ENCODE data around the gene CACNA1A.
"Not testable (repeated sequence)": the region's sequence is repeated elsewhere in the genome, so short reads cannot be mapped to it uniquely, and the experiment has no call there.

Gene CACNA1A

DNA sequence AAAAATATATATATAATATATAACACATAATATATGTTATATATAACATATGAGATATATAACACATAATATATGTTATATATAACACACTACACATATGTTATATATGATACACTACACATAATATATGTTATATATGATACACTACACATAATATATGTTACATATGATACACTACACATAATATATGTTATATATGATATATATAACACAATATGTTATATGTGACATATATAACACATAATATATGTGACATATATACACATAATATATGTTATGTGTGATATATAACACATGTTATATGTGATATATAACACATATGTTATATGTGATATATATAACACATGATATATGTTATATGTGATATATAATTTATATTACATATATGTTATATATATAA, 129.7 kb downstream of the CACNA1A start:
- ChIA-PET CTCF (no interaction called here), POLR2A (no interaction called here)
- DNase-seq (ENCODE audit: extremely low spot score): no peak
- TF ChIP-seq FOXK2 (IDR thresholded peaks at IDR 0.05): no peak
- TF ChIP-seq CTBP1 (IDR thresholded peaks at IDR 0.05; ENCODE audit: borderline replicate concordance): no peak
- no peak for TF ChIP-seq BHLHE40 (IDR thresholded peaks at IDR 0.05; ENCODE audit: borderline replicate concordance)
- no peak for TF ChIP-seq ARNT (IDR thresholded peaks at IDR 0.05)
- TF ChIP-seq FOXM1 (IDR thresholded peaks at IDR 0.05; ENCODE audit: borderline replicate concordance): no peak
- TF ChIP-seq SP1 (IDR thresholded peaks at IDR 0.05): no peak
- no peak for TF ChIP-seq NFRKB (IDR thresholded peaks at IDR 0.05)
- TF ChIP-seq, protein P1, sequence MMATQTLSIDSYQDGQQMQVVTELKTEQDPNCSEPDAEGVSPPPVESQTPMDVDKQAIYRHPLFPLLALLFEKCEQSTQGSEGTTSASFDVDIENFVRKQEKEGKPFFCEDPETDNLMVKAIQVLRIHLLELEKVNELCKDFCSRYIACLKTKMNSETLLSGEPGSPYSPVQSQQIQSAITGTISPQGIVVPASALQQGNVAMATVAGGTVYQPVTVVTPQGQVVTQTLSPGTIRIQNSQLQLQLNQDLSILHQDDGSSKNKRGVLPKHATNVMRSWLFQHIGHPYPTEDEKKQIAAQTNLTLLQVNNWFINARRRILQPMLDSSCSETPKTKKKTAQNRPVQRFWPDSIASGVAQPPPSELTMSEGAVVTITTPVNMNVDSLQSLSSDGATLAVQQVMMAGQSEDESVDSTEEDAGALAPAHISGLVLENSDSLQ (IDR thresholded peaks at IDR 0.05): no peak
- no peak for TF ChIP-seq SUZ12 (IDR thresholded peaks at IDR 0.05)
- no peak for TF ChIP-seq FOXA1 (IDR thresholded peaks at IDR 0.05)

DNA sequence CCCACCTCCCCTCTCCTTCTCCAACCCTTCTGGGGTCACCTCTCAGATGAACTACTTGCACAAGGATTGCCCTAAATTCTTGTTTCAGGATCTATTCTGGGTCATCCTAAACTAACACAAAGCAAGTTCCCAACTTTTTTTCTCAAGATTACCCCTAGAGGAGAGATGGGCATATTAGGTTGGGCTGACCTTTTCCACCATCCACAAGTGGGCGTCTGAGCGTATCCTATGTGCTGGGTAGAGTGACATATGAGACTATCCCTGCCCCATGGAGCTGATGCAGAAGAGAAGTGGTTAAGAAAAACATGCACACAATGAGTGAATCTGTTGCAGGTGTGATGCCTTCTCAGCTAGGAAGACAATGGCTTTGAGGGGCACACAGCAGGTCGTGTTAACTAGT, 132.7 kb downstream of the CACNA1A start:
- ChIA-PET CTCF (no interaction called here), POLR2A (no interaction called here)
- no peak for DNase-seq (ENCODE audit: extremely low spot score)
- no peak for TF ChIP-seq HDGF (IDR thresholded peaks at IDR 0.05; ENCODE audit: borderline replicate concordance)
- TF ChIP-seq FOXM1 (IDR thresholded peaks at IDR 0.05; ENCODE audit: borderline replicate concordance): no peak

DNA sequence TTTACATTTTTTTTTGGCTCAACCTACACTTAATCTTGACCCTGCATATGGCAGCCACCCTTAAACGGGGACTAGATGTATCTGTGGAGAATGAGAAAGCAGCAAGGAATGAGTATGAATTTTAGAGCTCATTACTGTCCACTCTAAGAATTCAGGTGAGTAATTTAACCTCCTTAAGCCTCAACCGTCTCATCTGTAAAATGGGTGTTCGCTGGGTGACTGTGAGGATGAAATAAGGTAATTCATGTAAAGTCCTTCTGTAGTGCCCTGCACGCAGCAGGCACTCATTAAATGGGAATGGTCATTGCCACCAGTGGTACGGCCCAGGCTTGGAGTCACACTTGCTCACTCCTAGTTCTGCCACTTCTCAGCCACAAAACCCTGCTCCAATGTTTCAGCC, 135.3 kb downstream of the CACNA1A start:
- ChIA-PET POLR2A (no interaction called here), CTCF (no interaction called here)
- TF ChIP-seq TARDBP (IDR thresholded peaks at IDR 0.05) (no peak), HDGF (IDR thresholded peaks at IDR 0.05; ENCODE audit: borderline replicate concordance) (no peak), NFRKB (IDR thresholded peaks at IDR 0.05) (no peak), FOXM1 (IDR thresholded peaks at IDR 0.05; ENCODE audit: borderline replicate concordance) (no peak), SP1 (IDR thresholded peaks at IDR 0.05) (no peak), ELF4 (IDR thresholded peaks at IDR 0.05) (no peak), L3MBTL2 (conservative IDR thresholded peaks at IDR 0.05) (no peak), SUZ12 (IDR thresholded peaks at IDR 0.05) (no peak), LEF1 (IDR thresholded peaks at IDR 0.05; ENCODE audit: borderline replicate concordance) (no peak), FOXK2 (IDR thresholded peaks at IDR 0.05) (no peak), ARNT (IDR thresholded peaks at IDR 0.05) (no peak), ZNF384 (IDR thresholded peaks at IDR 0.05) (no peak), FOXA1 (IDR thresholded peaks at IDR 0.05) (no peak), BHLHE40 (IDR thresholded peaks at IDR 0.05; ENCODE audit: borderline replicate concordance) (no peak)
- no peak for DNase-seq (ENCODE audit: extremely low spot score)

DNA sequence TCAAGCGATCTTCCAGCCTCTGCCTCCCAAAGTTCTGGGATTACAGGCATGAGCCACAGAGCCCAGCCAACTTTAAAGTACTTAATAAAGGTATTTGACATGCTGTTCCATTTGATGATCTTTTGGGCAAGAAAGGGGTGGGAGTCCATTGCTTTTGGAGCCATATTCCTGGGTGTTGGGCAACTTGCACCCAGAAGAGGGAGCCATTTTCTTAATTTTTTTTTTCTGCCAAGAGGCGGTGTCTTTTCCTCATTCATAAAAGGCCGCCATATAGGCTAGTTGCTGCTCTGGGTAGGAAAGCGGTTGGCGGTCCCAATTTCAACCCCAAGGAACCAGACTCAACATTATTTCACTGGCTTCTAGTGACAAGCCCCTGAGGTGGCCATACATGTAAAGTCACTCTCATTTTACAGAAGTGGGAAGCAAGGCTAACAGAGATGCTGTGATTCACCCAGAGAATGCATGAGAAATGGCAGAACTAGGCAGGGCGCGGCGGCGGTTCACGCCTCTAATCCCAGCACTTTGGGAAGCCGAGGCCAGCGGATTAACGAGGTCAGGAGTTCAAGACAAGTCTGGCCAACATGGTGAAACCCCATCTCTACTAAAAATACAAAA, 139.6 kb downstream of the CACNA1A start:
- TF ChIP-seq TARDBP (IDR thresholded peaks at IDR 0.05): no peak
- no peak for TF ChIP-seq ELF4 (IDR thresholded peaks at IDR 0.05)
- TF ChIP-seq SP1 (IDR thresholded peaks at IDR 0.05): no peak
- no peak for TF ChIP-seq SUZ12 (IDR thresholded peaks at IDR 0.05)
- ChIA-PET CTCF (interaction anchor here (0.7 kb wide), 1 partner anchor 125 kb away, joined by 4 read pairs; no protein-coding TSS in a partner anchor), POLR2A (no interaction called here)
- peak; percentile 45 for DNase-seq (ENCODE audit: extremely low spot score)

DNA sequence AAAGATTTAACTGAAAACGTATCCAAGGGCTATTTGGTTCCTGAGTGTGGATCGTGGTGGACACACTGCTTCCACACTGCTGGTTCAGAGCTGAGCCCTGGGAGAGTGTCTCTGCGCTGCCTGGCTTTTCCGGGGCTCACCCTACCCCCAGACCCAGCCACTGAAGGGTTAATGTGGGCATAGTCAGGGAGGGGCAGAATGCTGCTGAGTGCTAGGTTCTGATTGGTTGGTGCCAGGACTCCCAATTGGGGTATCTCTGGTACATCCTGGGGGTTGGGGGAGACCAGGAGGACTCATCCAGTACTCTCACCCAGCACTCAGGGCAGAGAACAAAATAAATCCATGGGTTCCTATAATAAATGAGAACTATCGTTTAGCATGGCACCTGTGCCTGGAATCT, 142.3 kb downstream of the CACNA1A start:
- TF ChIP-seq SUZ12 (IDR thresholded peaks at IDR 0.05) (no peak), BHLHE40 (IDR thresholded peaks at IDR 0.05; ENCODE audit: borderline replicate concordance) (no peak), NFRKB (IDR thresholded peaks at IDR 0.05) (no peak), SP1 (IDR thresholded peaks at IDR 0.05) (no peak), LEF1 (IDR thresholded peaks at IDR 0.05; ENCODE audit: borderline replicate concordance) (no peak), FOXK2 (IDR thresholded peaks at IDR 0.05) (no peak), L3MBTL2 (conservative IDR thresholded peaks at IDR 0.05) (no peak), CTBP1 (IDR thresholded peaks at IDR 0.05; ENCODE audit: borderline replicate concordance) (no peak), FOXM1 (IDR thresholded peaks at IDR 0.05; ENCODE audit: borderline replicate concordance) (no peak), HDGF (IDR thresholded peaks at IDR 0.05; ENCODE audit: borderline replicate concordance) (no peak), ZNF384 (IDR thresholded peaks at IDR 0.05) (no peak), FOXA1 (IDR thresholded peaks at IDR 0.05) (no peak), ARNT (IDR thresholded peaks at IDR 0.05) (no peak), ELF4 (IDR thresholded peaks at IDR 0.05) (no peak), TARDBP (IDR thresholded peaks at IDR 0.05) (no peak)
- TF ChIP-seq, protein P1 (IDR thresholded peaks at IDR 0.05): no peak
- ChIA-PET CTCF (no interaction called here), POLR2A (no interaction called here)
- no peak for DNase-seq (ENCODE audit: extremely low spot score)

DNA sequence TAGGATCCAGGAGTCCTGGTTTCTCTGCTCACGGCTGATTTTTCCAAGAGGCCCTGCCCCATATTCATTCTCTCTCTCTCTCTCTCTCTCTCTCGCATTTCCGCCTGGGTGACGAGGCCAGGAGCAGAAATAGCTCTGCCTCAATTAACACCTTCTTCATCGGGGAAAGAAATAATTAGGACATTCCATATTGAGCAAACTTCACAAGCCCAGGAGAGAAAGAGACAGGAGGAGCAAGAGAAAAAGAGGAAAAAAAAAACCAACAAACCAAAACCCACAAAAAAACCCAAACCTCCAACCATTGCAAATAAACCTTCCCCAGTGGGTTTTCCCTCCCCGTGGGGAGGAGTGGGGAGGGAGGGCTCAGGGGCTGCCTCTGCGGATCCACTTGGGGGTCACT, 143.0 kb downstream of the CACNA1A start:
- ChIA-PET CTCF (no interaction called here), POLR2A (no interaction called here)
- TF ChIP-seq NFRKB (IDR thresholded peaks at IDR 0.05): no peak
- no peak for TF ChIP-seq FOXM1 (IDR thresholded peaks at IDR 0.05; ENCODE audit: borderline replicate concordance)
- TF ChIP-seq HDGF (IDR thresholded peaks at IDR 0.05; ENCODE audit: borderline replicate concordance): no peak
- TF ChIP-seq ELF4 (IDR thresholded peaks at IDR 0.05): no peak
- no peak for TF ChIP-seq ARNT (IDR thresholded peaks at IDR 0.05)
- TF ChIP-seq CTBP1 (IDR thresholded peaks at IDR 0.05; ENCODE audit: borderline replicate concordance): no peak
- TF ChIP-seq FOXA1 (IDR thresholded peaks at IDR 0.05): no peak
- DNase-seq (ENCODE audit: extremely low spot score): no peak

DNA sequence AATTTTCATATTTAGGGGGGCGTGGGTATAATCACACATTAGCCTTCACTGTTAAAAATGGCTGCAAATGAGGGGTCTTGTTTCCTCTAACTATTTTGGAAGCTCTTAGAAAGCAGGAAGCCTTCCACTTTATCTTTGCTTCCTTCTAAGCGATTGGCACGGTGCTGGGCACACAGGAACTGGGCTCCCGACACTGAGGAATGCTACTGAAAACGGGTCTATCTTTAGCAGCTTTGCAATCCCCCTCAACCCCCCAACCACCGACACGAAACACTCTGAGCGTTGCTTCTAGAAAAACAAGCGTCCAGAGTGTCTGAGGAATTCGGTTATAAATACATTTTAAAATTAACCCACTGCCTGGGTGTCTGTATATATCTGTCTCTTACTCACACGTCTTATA, 143.6 kb downstream of the CACNA1A start:
- CTCF ChIA-PET: no interaction called here
- DNase-seq (ENCODE audit: extremely low spot score): no peak
- POLR2A ChIA-PET: no interaction called here
- TF ChIP-seq NFRKB (IDR thresholded peaks at IDR 0.05) (no peak), LEF1 (IDR thresholded peaks at IDR 0.05; ENCODE audit: borderline replicate concordance) (no peak), FOXK2 (IDR thresholded peaks at IDR 0.05) (no peak), FOXM1 (IDR thresholded peaks at IDR 0.05; ENCODE audit: borderline replicate concordance) (no peak), BHLHE40 (IDR thresholded peaks at IDR 0.05; ENCODE audit: borderline replicate concordance) (no peak), CTBP1 (IDR thresholded peaks at IDR 0.05; ENCODE audit: borderline replicate concordance) (no peak), HDGF (IDR thresholded peaks at IDR 0.05; ENCODE audit: borderline replicate concordance) (no peak), FOXA1 (IDR thresholded peaks at IDR 0.05) (no peak), ARNT (IDR thresholded peaks at IDR 0.05) (no peak), ZNF384 (IDR thresholded peaks at IDR 0.05) (no peak), TARDBP (IDR thresholded peaks at IDR 0.05) (no peak)
- TF ChIP-seq, protein P1 (IDR thresholded peaks at IDR 0.05): no peak

DNA sequence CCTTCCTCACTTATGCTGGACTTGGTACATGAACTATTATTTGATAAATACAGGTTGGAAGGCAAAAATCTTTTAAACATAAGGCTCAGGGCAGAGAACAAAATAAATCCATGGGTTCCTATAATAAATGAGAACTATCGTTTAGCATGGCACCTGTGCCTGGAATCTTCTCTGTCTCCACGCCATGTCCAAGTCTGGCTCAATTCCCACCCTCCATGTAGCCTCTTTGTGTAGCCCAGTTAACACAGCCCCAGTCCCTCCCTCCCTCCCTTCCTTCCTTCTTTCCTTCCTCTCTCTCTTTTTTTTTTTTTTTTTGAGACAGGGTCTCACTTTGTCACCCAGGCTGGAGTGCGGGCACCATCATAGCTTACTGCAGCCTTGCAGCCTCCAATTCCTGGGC, 144.6 kb downstream of the CACNA1A start:
- DNase-seq (ENCODE audit: extremely low spot score); CTCF ChIA-PET; POLR2A ChIA-PET: not testable (repeated sequence)
